GM18858 (cell line): ENCODE measurements around the gene TBX2.

Experiments
- ATAC-seq: cut with Tn5 transposase; IDR thresholded peaks from one replicate; pipeline ENCODE4 v1.9.1; 2021; ENCODE audit not compliant: unreplicated experiment

The TBX2 gene

DNA sequence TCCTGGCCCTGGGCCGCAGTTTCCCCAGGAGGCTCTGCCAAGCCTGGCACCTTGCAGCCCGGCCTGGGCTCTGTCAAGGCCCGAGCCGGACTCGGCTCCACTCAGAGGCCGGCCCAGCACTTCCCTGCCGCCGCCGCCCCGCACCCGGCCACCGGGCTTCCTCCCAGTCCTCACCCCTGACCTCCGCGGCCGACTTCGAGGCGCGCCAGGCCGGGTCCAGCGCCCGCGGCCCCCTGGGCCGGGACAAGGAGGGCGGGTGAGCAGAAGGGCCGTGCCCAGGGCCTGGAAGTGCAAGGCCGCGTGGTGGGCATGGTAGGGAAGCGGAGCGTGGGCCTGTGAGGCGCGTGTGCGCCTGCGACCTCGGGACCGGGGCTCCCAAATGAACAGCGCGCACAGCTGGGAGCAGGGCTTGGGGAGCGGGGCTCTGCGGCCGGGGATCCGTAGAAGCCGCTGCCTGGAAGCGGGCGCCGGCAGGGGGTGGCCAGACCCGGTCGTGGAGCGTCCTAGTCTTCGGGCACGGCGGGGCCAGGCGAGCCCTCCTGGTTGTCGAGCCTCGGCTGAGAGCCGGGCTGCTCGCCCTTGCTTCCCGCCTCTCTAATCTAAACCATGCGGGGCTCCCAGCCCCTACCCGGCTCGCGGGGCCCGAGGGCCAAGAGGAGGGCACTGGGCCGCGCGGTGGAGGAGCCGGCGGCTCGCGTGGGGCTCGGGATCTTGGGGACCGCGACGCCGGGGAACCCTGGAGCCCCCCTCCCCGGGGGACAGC lies 52.1 kb downstream of the TBX2 start:
- no peak for ATAC-seq

GRCh38 chr17:61452301-61453290 lies 53.0 kb downstream of the TBX2 start, which contains the start of gene TBX4:
Gene TBX4, plus strand, starts transcription at chr17:61452422. Its CDS starts 4,069 bp downstream, at chr17:61456491.
- ATAC-seq, result no peak

DNA sequence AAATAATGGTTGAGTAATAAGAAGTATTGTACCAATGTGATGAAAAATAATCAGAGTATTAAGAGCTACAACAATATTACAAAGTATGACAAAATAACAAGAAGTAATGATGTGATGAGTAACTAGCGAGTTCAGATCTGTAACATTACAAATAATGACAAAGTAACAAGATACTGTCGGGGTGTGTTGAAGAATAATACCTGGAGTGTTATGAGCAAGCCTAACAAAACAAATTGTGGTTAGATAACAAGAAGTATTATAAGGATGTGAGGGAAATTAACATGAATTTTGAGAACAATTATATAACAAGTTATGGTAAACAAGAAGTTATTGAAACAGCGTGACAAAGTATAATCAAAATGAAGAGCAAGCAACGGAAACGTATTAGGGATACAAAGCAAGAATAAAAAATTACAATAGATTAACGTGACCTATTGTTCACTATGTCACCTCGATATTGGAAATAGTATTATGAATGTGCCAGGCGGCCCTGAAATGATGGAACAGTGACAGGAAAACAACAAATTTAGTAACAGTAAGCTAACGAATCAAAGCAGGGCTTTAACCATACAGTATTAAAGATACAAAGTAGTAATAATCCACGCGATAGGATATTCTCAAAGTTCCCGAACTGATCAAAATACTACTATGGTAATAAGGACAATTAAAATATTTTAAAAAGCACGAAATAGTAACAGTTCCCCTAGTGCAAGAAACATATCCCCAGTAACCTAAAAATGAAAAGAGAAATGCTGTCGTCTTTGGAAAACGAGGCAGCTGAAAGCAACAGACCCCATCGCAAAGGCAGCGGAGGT lies 54.1 kb downstream of the TBX2 start:
- ATAC-seq, result no peak

GRCh38 chr17:61454381-61455323 lies 55.0 kb downstream of the TBX2 start:
- no peak for ATAC-seq

GRCh38 chr17:61455324-61456060 lies 55.8 kb downstream of the TBX2 start:
- ATAC-seq, result no peak

- no peak for ATAC-seq
These were observed 56.5 kb downstream of the TBX2 start for GRCh38 chr17:61456061-61456681.

DNA sequence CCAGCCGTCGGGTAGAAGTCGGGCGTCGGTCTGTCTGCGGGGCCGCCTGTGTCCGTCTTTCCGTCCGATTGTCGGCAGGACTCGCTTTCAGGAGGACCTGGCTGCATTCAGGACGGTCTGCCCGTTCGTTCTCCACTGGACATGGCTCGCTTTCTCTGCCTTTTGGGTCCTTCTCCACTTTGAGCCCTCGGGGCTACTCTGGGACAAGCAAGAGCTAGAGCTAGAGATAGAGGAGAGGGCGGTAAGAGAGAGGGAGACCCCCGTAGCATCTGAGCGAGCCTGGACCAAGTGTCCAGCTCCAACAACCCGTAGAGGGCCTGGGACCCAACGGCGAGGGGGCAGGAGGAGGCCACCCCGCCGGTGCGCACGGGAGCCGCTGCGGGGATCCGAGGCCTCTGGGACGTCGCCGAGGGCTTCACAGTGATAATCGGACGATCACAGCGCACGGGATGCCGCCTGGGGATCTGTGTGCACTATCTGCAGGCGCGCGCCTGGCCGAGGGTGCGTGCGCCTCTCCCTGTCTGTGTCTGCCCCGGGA lies 57.1 kb downstream of the TBX2 start:
- ATAC-seq, result no peak

DNA sequence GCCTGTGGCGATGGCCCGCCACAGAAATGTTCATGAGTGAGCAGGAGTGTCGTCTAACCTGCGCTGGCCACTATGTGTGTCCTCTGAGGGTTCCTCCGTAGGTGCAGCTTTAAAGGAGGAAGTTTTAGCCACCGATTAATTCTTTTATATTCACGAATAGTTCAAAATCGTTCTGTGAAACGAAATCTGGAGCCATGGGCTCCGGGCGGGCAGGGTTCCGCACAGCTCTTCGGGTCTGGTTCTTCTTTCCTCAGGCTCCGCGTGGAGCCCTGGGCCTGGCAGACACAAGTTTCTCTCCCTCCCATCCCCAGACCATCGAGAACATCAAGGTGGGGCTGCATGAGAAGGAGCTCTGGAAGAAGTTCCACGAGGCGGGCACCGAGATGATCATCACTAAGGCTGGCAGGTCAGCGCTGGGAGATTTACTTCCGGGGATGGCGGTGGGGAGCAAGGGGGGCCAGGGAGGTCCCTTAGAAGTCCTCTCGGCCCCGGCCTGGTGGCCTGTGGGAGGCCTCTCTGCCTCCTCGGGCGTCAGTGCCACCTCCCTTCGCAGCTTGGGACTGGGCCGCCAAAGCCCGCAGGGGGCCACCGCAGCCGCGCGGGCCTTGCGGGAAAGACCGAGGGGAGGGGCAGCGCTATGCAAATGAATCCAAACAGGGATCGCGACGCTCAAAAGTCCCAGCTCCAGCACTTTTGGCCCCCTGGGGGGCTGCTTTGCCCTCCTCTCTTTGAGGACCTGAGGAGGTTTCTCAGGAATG lies 57.8 kb downstream of the TBX2 start:
- ATAC-seq, result no peak

- no peak for ATAC-seq
These were observed 58.4 kb downstream of the TBX2 start for GRCh38 chr17:61458000-61458399.

GRCh38 chr17:61458421-61459141 lies 58.9 kb downstream of the TBX2 start:
- no peak for ATAC-seq
